Memory B cell (primary cell): ENCODE measurements around the gene HSPB1.
"Not testable (repeated sequence)": the region's sequence is repeated elsewhere in the genome, so short reads cannot be mapped to it uniquely, and the experiment has no call there.

Experiments
- ATAC-seq: fragments of 150-1000 bp; cut with Tn5 transposase; 2 replicates; pipeline ENCODE4 v1.10.0; 2021; ENCODE audit warnings: low read depth, mild to moderate bottlenecking, moderate library complexity
- DNase-seq, 2 donors: peaks; one replicate each; pipeline ENCODE4 v3.0.0; 2022; ENCODE audit warnings: low spot score in 2 of 2
- H3K27ac Mint-ChIP-seq: one replicate; pipeline ENCODE4 v1.8.0; 2022; ENCODE audit warnings: mild to moderate bottlenecking, moderate library complexity, mixed read lengths
- H3K27me3 Mint-ChIP-seq: one replicate; pipeline ENCODE4 v1.8.0; 2022; ENCODE audit warnings: mixed read lengths
- H3K36me3 Mint-ChIP-seq: one replicate; pipeline ENCODE4 v1.8.0; 2022; ENCODE audit warnings: mild to moderate bottlenecking, mixed read lengths
- H3K4me1 Mint-ChIP-seq: one replicate; pipeline ENCODE4 v1.8.0; 2022; ENCODE audit warnings: mixed read lengths
- H3K4me3 Mint-ChIP-seq: one replicate; pipeline ENCODE4 v1.8.0; 2022; ENCODE audit warnings: mild to moderate bottlenecking, moderate library complexity, mixed read lengths
- H3K9me3 Mint-ChIP-seq: one replicate; pipeline ENCODE4 v1.8.0; 2022; ENCODE audit warnings: mixed read lengths

HSPB1 gene

GRCh38 chr7:76327610-76328009, 25.1 kb downstream of the HSPB1 start:
- Mint-ChIP-seq H3K27ac (no peak overlapping the region), H3K9me3 (no peaks in the 10 kb centered on the region), H3K4me3 (no peak overlapping the region), H3K36me3 (peaks cover 22% of the 10 kb centered on the region), H3K27me3 (no peaks in the 10 kb centered on the region), H3K4me1 (peaks cover 22% of the 10 kb centered on the region)
- DNase-seq (no peak), ATAC-seq (peak; percentile 54)

GRCh38 chr7:76328389-76328788, 25.9 kb downstream of the HSPB1 start:
- Mint-ChIP-seq H3K27me3 (no peaks in the 10 kb centered on the region), H3K4me3 (no peak overlapping the region), H3K9me3 (no peaks in the 10 kb centered on the region), H3K4me1 (peaks cover 26% of the 10 kb centered on the region), H3K36me3 (peaks cover 24% of the 10 kb centered on the region), H3K27ac (no peak overlapping the region)
- DNase-seq (no peak), ATAC-seq (no peak)

- peak overlapping the region; percentile 48 for H3K27ac Mint-ChIP-seq
Measured at GRCh38 chr7:76329479-76329878, 27.0 kb downstream of the HSPB1 start.

GRCh38 chr7:76330261-76330660, 27.8 kb downstream of the HSPB1 start:
- Mint-ChIP-seq H3K27ac (peak overlapping the region; percentile 48), H3K9me3 (no peaks in the 10 kb centered on the region), H3K4me1 (peaks cover 31% of the 10 kb centered on the region), H3K36me3 (peaks cover 25% of the 10 kb centered on the region), H3K27me3 (no peaks in the 10 kb centered on the region), H3K4me3 (no peak overlapping the region)
- no peak for DNase-seq
- ATAC-seq: no peak

More at GRCh38 chr7:76329479-76329878, 27.0 kb downstream of the HSPB1 start:
- DNase-seq (no peak), ATAC-seq (no peak)
- peaks cover 31% of the 10 kb centered on the region for H3K4me1 Mint-ChIP-seq
- H3K9me3 Mint-ChIP-seq: no peaks in the 10 kb centered on the region
- H3K4me3 Mint-ChIP-seq: no peak overlapping the region
- H3K27me3 Mint-ChIP-seq: no peaks in the 10 kb centered on the region
- H3K36me3 Mint-ChIP-seq: peaks cover 25% of the 10 kb centered on the region

- H3K4me1 Mint-ChIP-seq: peaks cover 31% of the 10 kb centered on the region
- no peaks in the 10 kb centered on the region for H3K9me3 Mint-ChIP-seq
- no peak overlapping the region for H3K4me3 Mint-ChIP-seq
- ATAC-seq (no peak), DNase-seq (no peak)
- H3K36me3 Mint-ChIP-seq: peaks cover 25% of the 10 kb centered on the region
- no peaks in the 10 kb centered on the region for H3K27me3 Mint-ChIP-seq
- no peak overlapping the region for H3K27ac Mint-ChIP-seq
Measured at GRCh38 chr7:76330673-76331072, 28.2 kb downstream of the HSPB1 start.

GRCh38 chr7:76332078-76332477, 29.6 kb downstream of the HSPB1 start:
- peaks cover 22% of the 10 kb centered on the region for H3K36me3 Mint-ChIP-seq
- no peak for DNase-seq
- ATAC-seq: no peak
- peaks cover 37% of the 10 kb centered on the region for H3K4me1 Mint-ChIP-seq
- no peaks in the 10 kb centered on the region for H3K27me3 Mint-ChIP-seq
- no peaks in the 10 kb centered on the region for H3K9me3 Mint-ChIP-seq
- H3K27ac Mint-ChIP-seq: peak overlapping the region; percentile 53
- H3K4me3 Mint-ChIP-seq: no peak overlapping the region

GRCh38 chr7:76333511-76334101, 31.1 kb downstream of the HSPB1 start:
- peaks cover 39% of the 10 kb centered on the region for H3K4me1 Mint-ChIP-seq
- peaks cover 21% of the 10 kb centered on the region for H3K36me3 Mint-ChIP-seq
- H3K4me3 Mint-ChIP-seq: no peak overlapping the region
- no peaks in the 10 kb centered on the region for H3K9me3 Mint-ChIP-seq
- ATAC-seq (no peak), DNase-seq (no peak)
- peak overlapping the region; percentile 26 for H3K27ac Mint-ChIP-seq
- H3K27me3 Mint-ChIP-seq: no peaks in the 10 kb centered on the region

GRCh38 chr7:76334320-76334967, 32.0 kb downstream of the HSPB1 start:
- ATAC-seq (no peak), DNase-seq (no peak)
- Mint-ChIP-seq H3K4me1 (peaks cover 37% of the 10 kb centered on the region), H3K27me3 (no peaks in the 10 kb centered on the region), H3K27ac (no peak overlapping the region), H3K36me3 (peaks cover 13% of the 10 kb centered on the region), H3K4me3 (no peak overlapping the region), H3K9me3 (no peaks in the 10 kb centered on the region)

- peaks cover 33% of the 10 kb centered on the region for H3K4me1 Mint-ChIP-seq
- H3K36me3 Mint-ChIP-seq, ATAC-seq: not testable (repeated sequence)
Measured at GRCh38 chr7:76335417-76335816, 32.9 kb downstream of the HSPB1 start.

GRCh38 chr7:76336094-76336493, 33.6 kb downstream of the HSPB1 start:
- Mint-ChIP-seq H3K9me3 (no peaks in the 10 kb centered on the region), H3K27ac (no peak overlapping the region), H3K36me3 (peaks cover 6% of the 10 kb centered on the region), H3K27me3 (no peaks in the 10 kb centered on the region), H3K4me3 (no peak overlapping the region), H3K4me1 (peaks cover 32% of the 10 kb centered on the region)
- DNase-seq (no peak), ATAC-seq (no peak)

More at GRCh38 chr7:76335417-76335816, 32.9 kb downstream of the HSPB1 start:
- not testable (repeated sequence) for H3K27ac Mint-ChIP-seq, H3K4me3 Mint-ChIP-seq, DNase-seq, H3K27me3 Mint-ChIP-seq, H3K9me3 Mint-ChIP-seq

GRCh38 chr7:76337147-76337546, 34.7 kb downstream of the HSPB1 start:
- Mint-ChIP-seq H3K4me3 (no peak overlapping the region), H3K9me3 (no peaks in the 10 kb centered on the region), H3K36me3 (peaks cover 6% of the 10 kb centered on the region), H3K27ac (no peak overlapping the region), H3K4me1 (peaks cover 33% of the 10 kb centered on the region), H3K27me3 (no peaks in the 10 kb centered on the region)
- ATAC-seq (no peak), DNase-seq (no peak)

GRCh38 chr7:76338298-76339084, 36.0 kb downstream of the HSPB1 start:
- H3K27ac Mint-ChIP-seq: no peak overlapping the region

GRCh38 chr7:76340617-76341131, 38.2 kb downstream of the HSPB1 start:
- no peak for DNase-seq
- H3K27me3 Mint-ChIP-seq: no peaks in the 10 kb centered on the region
- peaks cover 22% of the 10 kb centered on the region for H3K36me3 Mint-ChIP-seq
- peaks cover 36% of the 10 kb centered on the region for H3K4me1 Mint-ChIP-seq
- H3K4me3 Mint-ChIP-seq: no peak overlapping the region
- H3K27ac Mint-ChIP-seq: no peak overlapping the region
- ATAC-seq: no peak
- no peaks in the 10 kb centered on the region for H3K9me3 Mint-ChIP-seq

More at GRCh38 chr7:76338298-76339084, 36.0 kb downstream of the HSPB1 start:
- DNase-seq (no peak), ATAC-seq (no peak)
- Mint-ChIP-seq H3K36me3 (peaks cover 11% of the 10 kb centered on the region), H3K4me1 (peaks cover 34% of the 10 kb centered on the region), H3K27me3 (no peaks in the 10 kb centered on the region), H3K9me3 (no peaks in the 10 kb centered on the region), H3K4me3 (no peak overlapping the region)

- Mint-ChIP-seq H3K27me3 (no peaks in the 10 kb centered on the region), H3K4me1 (peaks cover 40% of the 10 kb centered on the region), H3K4me3 (no peak overlapping the region), H3K36me3 (peaks cover 34% of the 10 kb centered on the region), H3K9me3 (no peaks in the 10 kb centered on the region), H3K27ac (peak overlapping the region; percentile 6)
- DNase-seq (no peak), ATAC-seq (no peak)
Measured at GRCh38 chr7:76342222-76342621, 39.7 kb downstream of the HSPB1 start.
